Adipose tissue (tissue), 3 donors: ENCODE data around the gene RBM34. TPM values are rescaled to one million over a fixed set of nuclear protein-coding genes. Genes with fewer than 3 reads are reported as not detected.
A peak's percentile ranks its signal among the peaks of the same experiment; 100 is the strongest.

Experiments
- H3K27ac ChIP-seq: one replicate; pipeline ENCODE4 v1.5.1; 2013; ENCODE audit warnings: low read depth, low read length
- WGBS, 3 donors: extraction: QIAGEN DNeasy Blood & Tissue Kit; methylation state at CpG; one replicate each; pipeline ENCODE4 v1.1.7; 2013; 5-methylcytosine and 5-hydroxymethylcytosine counted together
- polyA plus RNA-seq, 3 donors: library from polyadenylated mRNA; stranded (reverse); fragments of 200-250 nt; gene quantifications; one replicate each; pipeline ENCODE4 v1.2.3, GENCODE V29; 2013
- donor health status: healthy with polysubstance abuse.
- donor health status: Bipolar disorder and iron deficiency.
- donor health status: healthy.

Gene RBM34
- polyA plus RNA-seq, 3 donors, result 26.0 to 61.9 (median 46.0) TPM

DNA sequence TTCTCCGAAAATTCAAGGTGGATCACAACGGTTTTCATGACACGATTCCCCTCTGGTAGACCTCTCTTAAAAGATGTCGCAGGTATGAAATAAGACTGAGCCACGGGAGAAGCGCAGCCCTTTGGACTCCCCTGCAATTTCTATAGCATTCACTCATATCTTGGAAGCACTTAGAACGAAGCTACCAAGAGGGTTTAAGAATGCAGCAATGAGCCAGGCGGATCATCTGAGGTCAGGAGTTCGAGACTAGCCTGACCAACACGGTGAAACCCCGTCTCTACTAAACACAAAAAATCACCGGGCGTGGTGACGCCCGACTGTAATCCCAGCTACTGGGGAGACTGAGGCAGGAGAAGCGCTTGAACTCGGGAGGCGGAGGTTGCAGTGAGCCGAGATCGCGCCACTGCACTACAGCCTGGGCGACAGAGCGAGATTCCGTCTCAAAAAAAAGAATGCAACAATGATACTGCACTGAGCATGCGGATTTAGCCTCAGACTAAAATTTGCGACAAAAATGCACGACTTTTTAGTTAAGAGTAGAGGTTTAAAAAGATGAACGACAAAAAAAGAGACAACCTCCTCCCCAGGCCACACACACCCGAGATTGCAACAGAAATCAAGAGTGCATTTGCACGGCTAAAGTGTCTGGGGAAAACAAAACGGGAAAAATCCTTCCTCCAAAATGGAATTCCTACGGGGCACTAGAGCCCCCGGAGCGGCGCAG, 33.2 kb downstream of the RBM34 start:
- WGBS, 3 donors, result 1 to 2% (median 1%) methylated on average over 35 of the region's 35 CpGs
- H3K27ac ChIP-seq, result peak overlapping the region; percentile 73

DNA sequence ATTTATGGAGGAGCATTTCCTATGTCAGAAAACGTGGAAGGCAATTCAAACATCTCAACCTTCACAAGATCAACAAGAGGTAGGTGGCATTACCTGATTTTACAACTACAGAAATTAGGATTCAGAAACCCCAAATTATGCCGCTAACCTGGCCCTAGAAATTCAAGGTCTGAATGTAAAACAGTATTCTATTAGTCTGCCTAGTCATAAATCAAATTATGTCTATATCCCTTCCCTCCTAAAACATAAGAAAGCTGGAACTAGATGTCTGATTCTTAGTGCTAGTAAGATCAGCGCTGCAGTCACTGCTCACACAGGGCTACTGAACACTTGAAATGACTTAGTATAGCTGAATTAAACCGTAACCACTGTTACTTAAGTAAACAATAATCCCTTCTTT, 33.8 kb downstream of the RBM34 start:
- H3K27ac ChIP-seq, result no peak overlapping the region
- 15 to 32% (median 27%) methylated on average over 4 of the region's 4 CpGs for WGBS, 3 donors

DNA sequence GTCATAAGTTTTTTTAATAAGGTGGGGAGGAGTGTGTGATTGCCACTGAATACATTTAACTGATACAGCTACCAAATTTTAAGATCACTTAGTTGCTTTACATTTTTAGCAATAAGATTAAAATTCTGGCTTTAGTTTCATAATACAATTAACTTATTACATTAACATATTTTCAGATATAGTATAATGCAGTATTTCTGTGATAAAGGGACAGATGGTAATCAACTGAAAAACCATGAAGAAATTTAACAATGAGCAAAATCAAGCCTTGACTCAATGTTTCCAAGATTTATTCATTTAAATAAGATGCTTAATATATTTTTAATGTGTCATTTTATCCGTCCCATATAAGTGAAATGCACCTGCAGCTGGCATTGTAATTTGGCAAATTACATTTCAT, 36.4 kb downstream of the RBM34 start:
- WGBS, 3 donors, result 70 to 80% (median 71%) methylated on average over 1 of the region's 1 CpG
- no peak overlapping the region for H3K27ac ChIP-seq

DNA sequence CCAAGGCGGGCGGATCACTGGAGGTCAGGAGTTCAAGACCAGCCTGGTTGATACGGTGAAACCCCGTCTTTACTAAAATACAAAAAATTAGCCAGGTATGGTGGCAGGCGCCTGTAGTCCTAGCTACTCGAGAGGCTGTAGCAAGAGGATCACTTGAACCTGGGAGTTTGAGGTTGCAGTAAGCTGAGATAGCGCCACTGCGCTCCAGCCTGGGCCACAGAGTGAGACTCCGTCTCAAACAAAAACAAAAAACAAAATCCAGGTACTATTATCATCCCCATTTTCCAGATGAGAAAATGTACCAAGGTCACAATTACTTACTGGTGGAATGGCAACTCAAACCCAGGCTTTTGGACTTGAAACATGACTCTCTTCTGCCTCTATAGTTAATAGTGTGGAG, 36.9 kb downstream of the RBM34 start:
- 91 to 96% (median 96%) methylated on average over 9 of the region's 9 CpGs for WGBS, 3 donors
- no peak overlapping the region for H3K27ac ChIP-seq

DNA sequence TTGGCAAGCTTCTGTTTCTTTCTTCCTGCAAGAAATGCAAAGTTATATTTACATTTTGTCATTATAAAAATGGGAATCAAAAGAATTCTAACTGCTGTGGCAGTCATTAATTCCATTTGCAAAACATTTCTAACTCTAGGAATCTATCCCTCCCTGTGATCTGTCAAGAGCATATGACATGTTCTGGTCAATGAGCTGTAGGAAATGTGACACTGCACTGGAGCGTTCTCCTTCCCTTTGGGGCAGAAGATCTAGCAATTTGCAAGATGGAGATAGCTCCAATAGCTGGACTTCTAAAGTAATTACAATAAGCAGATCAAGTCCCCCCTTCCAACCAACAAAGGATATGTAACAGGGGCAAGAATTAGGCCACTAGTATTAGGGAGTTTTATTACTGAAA, 38.7 kb downstream of the RBM34 start:
- 63 to 76% (median 64%) methylated on average over 1 of the region's 1 CpG for WGBS, 3 donors
- H3K27ac ChIP-seq, result no peak overlapping the region

DNA sequence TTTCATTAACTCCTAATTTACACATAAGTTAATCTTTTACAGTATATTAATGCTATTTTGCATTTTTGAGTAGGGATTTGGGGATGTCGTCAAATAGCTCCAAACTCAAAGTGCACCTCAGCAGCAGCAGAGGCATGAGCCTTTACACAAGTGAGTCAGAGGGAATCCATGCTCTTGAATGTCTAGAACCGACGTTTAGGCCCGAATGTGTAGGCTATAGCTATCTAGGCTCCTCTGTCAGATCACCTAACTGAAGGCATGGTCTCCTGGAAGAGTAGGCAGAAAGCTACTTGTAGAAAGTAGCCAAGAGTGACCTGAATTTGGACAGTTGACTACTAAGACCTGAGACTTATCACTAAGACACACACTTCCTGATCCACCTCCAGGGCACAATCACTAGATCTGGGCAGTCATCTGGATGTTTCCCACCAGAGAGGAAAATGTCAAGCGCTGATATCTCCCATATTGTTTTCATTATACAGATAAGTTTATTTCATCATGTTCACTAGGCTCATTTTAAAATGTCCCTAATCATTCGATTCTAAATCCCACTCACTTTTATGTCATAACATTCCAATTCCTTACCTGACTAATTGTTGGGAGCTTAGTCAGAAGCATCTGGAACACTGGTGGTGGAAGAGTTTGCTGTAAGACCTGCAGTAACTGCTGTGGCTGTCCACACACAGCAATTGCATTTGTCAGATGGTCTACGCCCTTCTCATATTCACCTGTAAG, 47.7 kb downstream of the RBM34 start:
- WGBS, 3 donors, result 54 to 93% (median 93%) methylated on average over 7 of the region's 7 CpGs

DNA sequence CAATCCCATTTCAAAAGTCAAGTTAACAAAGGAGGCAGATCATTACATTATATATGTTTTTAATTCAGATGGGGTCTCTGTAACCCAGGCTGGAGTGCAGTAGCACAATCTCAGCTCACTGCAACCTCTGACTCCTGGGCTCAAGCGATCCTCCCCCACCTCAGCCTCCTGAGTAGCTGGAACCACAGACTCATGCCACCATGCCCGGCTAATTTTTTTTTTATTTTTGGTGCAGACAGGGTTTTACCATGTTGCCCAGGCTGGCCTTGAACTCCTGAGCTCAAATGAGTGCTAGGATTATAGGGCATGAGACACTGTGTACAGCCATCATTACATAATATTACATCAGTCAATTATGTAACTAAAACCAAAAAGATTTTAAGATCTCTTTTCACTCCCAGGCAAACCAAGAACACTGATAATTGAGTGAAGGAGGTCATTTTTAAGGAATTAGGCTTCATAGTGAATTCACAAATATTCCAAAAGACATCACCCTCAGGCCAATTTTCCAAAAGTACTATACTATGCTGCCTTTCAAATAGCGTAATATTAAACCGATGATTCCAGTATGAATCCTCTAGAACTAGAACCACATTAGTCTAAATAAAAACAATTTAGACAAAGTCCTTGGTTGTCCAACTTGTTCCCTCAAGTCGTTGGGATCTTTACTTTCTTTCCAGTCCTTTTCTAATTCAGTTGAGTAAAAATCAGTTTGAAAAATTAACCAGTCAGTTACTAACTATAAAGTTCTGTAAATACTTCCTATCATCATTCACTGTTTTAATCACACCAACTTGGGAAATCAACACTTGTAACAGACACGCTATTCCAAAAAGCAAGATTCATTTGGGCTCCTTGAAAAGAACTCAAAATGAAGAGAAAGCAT, 48.5 kb downstream of the RBM34 start:
- 75 to 93% (median 89%) methylated on average over 6 of the region's 6 CpGs for WGBS, 3 donors
- no peak overlapping the region for H3K27ac ChIP-seq

More for the DNA sequence above, 47.7 kb downstream of the RBM34 start:
- H3K27ac ChIP-seq, result no peak overlapping the region

DNA sequence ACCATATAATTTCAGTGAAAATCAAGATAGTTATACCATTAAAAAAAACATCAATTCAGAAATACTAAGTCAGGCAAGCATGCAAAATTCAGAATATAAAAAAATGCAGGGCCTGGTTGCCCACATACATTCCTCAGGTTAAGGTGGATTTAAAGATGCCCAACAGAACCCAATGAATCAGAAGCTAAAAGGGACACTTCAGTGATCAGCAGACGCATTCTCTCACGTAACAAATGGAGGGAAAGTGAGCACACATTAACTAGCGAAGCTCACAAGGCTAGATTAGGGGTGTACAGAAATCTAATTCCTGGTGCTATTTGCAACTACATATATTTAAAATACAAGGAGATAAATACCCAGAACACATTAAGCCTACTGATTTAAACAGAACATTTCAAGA, 49.9 kb downstream of the RBM34 start:
- WGBS, 3 donors, result 95 to 96% (median 95%) methylated on average over 3 of the region's 3 CpGs
- no peak overlapping the region for H3K27ac ChIP-seq

DNA sequence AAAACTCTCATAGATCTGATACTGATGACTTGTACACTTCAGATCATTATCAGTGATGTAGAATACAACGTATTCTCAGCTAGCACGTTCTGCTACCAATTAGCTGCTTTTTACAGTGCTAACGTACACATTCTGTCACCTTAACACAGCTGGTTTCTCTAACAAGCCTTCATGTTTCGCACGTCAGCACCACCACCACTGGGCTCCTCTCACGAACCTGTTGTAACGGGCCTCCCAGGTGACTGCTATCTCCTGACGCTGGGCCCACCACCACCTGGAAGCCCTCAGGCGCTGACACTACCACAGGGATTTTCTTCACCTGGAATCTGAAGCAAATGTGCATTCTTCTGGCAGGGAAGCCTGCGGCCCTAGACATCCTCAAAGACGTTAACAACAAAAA, 52.2 kb downstream of the RBM34 start:
- WGBS, 3 donors, result 88 to 93% (median 92%) methylated on average over 11 of the region's 11 CpGs
- H3K27ac ChIP-seq, result no peak overlapping the region

DNA sequence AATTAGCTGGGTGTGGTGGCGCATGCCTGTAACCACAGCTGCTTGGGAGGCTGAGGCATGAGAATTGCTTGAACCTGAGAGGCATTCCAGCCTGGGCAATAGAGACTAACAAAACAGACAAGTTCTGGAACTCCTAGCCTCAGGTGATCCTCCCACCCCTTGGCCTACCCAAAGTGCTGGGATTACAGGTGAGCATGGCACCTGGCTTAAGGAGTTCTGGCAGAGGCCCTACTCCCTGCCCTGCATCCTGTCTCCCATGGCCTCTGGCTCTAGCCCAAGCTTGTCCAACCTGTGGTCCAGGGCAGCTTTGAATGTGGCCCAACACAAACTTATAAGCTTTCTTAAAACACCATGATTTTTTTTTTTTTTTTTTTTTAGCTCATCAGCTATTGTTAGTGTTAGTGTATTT, 52.9 kb downstream of the RBM34 start:
- 96 to 100% (median 97%) methylated on average over 1 of the region's 1 CpG for WGBS, 3 donors

DNA sequence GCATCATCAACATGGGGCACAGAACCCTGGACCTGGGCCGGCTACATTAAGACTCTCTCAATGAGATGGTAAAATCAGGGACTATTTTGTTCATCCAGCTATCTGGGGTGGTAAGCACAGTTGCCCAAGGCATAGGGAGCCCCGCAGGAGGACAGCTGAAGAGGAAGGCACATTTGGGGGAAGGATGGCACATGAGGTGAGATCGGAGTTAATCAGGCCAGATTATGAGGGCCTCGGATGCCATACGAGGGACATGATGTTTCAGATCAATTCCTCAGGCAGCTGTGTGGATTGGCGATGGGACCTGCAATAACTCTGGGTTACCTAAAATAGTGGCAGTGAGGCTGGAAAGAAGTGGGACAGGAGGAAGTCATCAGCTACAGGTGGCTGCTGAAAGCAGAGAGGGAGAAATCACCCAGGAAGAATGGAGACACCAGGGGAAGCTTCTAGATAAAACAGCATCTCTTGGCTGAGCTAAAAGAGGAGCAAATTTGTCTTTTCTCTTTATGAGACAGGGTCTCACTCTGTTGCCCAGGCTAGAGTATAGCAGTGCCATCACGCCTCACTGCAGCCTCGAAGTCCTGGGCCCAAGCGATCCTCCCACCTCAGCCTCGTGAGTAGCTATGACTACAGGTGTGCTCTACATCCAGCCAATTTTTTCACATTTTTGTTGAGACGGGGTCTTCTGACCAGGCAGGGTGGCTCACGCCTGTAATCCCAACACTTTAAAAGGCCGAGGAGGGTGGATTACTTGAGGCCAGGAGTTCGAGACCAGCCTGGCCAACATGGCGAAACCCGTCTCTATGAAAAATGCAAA, 53.5 kb downstream of the RBM34 start:
- no peak overlapping the region for H3K27ac ChIP-seq
- 94 to 95% (median 94%) methylated on average over 16 of the region's 16 CpGs for whole genome bisulfite sequencing, 3 donors

More for the DNA sequence above, 52.9 kb downstream of the RBM34 start:
- H3K27ac ChIP-seq, result no peak overlapping the region

DNA sequence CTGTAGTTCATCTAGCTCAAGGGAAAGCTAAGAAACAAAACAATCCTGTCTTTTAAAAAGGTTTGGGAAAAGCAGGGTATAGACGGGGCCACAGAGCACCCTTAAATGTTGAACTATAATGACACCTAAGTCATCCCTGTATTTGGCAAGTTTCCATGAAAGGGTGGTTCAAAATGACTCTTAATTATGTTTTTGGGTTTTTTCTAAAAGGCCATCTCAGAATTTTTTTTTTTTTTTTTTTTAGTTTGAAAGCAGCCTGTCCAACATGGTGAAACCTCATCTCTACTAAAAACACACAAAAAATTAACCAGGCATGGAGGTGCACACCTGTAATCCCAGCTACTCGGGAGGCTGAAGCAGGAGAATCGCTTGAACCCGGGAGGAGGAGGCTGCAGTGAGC, 54.6 kb downstream of the RBM34 start:
- WGBS, 3 donors, result 93 to 100% (median 98%) methylated on average over 4 of the region's 4 CpGs
- no peak overlapping the region for H3K27ac ChIP-seq

DNA sequence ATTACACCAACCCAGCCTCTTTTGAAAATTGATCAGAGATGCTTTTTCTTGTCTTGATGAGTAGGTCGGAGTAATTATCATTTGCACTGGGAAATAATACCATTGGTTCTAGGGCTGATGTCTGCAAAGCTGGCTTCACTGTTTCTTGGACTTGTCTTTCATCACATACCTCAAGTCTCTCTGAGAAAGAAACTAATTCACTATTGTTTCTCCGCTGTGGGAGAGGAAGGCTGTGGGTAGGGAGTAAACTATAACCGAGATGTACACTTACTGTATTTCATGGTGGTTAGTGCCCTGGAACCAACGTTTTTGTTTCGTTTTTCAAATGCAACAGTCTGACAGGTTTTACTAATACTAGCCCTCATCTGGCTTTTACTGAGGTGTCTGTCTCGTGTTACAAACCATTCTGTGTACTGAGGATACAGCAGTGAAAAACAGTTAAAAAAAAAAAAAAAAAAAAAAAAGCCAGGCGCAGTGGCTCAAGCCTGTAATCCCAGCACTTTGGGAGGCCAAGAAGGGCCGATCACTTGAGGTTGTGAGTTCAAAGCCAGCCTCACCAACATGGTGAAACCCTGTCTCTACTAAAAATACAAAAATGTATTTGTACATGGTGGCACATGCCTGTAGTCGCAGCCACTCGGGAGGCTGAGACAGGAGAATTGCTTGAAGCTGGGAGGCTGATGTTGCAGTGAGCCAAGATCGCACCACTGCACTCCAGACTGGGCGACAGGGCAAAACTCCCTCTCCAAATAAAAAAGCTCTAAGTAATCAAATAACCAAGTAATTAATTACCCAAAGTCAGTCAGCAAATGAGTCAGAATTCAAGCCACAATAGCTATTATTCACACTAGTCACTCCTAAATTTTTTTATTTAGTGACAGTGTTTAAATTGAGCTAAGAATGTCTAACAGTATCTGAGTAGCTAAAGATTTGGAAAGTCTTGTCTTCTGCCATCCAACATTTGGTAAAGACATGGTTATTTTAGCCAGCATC, 55.7 kb downstream of the RBM34 start:
- no peak overlapping the region for H3K27ac ChIP-seq
- WGBS, 3 donors, result 78 to 81% (median 80%) methylated on average over 11 to 12 of the region's 12 CpGs

DNA sequence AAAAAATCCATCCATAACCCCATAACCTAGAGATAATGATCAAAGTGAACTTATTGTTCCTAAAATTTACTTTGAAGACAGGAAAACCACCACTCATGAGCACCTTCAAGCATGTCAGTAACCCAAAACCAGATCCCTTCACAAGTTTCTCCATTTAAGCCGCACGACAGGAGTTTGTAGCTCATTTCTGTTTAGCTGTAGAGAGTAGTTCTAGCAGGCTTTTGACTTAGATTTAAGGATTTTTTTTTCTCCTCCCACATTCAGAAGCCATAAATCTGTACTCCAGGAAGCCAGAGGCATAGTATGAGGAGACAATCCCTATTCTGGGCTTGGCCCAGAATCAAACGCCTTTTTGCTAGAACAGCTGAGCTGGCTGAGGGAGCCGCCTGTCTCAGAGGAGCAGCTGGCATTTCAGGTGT, 58.0 kb downstream of the RBM34 start:
- 46 to 75% (median 54%) methylated on average over 4 of the region's 4 CpGs for whole genome bisulfite sequencing, 3 donors

DNA sequence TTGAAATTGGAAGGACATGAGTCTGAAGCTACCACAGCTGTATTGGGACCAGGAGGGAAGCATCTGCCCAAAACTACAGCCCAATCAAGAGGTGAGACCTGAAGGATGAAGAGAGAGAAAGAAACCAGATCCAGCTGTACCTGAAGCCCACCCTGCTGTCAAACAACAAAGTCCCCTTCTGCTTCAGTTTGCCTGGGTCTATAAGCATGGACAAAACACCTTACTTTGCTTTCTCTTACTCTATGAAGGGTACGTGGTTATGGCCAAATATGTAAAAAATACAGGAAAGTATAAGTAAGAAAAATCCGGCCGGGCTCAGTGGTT, 58.8 kb downstream of the RBM34 start:
- 93 to 96% (median 94%) methylated on average over 3 of the region's 3 CpGs for WGBS, 3 donors
- H3K27ac ChIP-seq, result no peak overlapping the region

More for the DNA sequence above, 58.0 kb downstream of the RBM34 start:
- no peak overlapping the region for H3K27ac ChIP-seq

DNA sequence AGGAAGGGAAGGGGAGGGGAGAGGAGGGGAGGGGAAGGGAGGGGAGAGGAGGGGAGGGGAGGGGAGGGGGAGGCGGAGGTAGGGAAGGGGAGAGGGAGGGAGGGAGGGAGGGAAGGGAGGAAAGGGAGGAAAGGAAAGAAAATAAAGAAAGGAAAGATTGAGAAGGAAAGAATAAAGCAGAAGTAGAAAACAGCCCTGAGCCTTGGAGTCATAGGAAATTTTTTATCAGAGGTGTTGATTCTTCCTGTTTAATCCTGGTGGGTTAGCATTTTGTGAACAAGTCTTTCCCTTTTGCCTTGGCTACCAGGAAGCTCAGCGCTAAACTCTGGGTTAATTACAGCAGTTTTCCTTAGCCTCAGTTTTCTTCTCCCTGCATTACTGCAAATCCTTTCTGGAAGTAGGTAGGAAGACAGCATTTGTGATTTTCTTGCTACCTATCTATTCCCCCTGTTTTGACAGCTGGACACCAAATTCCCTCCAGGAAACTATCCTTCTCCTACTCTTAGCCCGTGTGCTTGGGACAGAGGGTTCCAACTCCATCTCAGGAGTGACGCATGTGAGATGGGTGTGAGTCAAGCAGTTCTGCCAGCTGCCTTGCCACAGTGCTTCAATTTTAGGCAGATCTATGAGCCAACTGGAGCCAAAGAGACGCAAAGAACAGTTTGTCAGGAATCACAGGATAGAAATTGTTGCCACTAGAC, 59.3 kb downstream of the RBM34 start:
- no peak overlapping the region for H3K27ac ChIP-seq
- 79 to 87% (median 87%) methylated on average over 5 of the region's 5 CpGs for WGBS, 3 donors
